Esophagus squamous epithelium (tissue), 5 donors: ENCODE measurements around the gene SV2C. TPM values are rescaled to one million over a fixed set of nuclear protein-coding genes. Genes with fewer than 3 reads are reported as not detected.

Experiments
- DNase-seq: peaks from one replicate; lab custom pipeline; 2025; lab: John Stamatoyannopoulos, UW
- H3K27ac ChIP-seq, 4 donors: fragments of 200-600 bp; sonication (generic); one replicate each; pipeline ENCODE4 v1.5.1; 2016 to 2019; ENCODE audit warnings: mild to moderate bottlenecking in 1 of 4
- H3K27me3 ChIP-seq, 4 donors: fragments of 200-600 bp; sonication (generic); 1 replicate in 3 of 4; 2 replicates in 1 of 4; pipeline versions ENCODE4 v1.5.1 to v1.6.0; 2017 to 2021; ENCODE audit warnings: antibody characterized with exemption in 1 of 4
- H3K36me3 ChIP-seq, 3 donors: fragments of 200-600 bp; sonication (generic); one replicate each; pipeline ENCODE4 v1.5.1; 2016 to 2019
- H3K4me1 ChIP-seq, 3 donors: fragments of 200-600 bp; sonication (generic); one replicate each; pipeline ENCODE4 v1.5.1; 2017 to 2019
- H3K4me3 ChIP-seq, 4 donors: fragments of 200-600 bp; sonication (generic); 1 replicate in 3 of 4; 2 replicates in 1 of 4; pipeline ENCODE4 v1.5.1; 2016 to 2019; ENCODE audit warnings: mild to moderate bottlenecking in 2 of 4, moderate library complexity in 1 of 4
- H3K9me3 ChIP-seq, 3 donors: fragments of 200-600 bp; sonication (generic); one replicate each; pipeline ENCODE4 v1.5.1; 2016 to 2019
- POLR2A ChIP-seq, 4 donors: fragments of 450-650 bp; IDR thresholded peaks; one replicate each; pipeline ENCODE4 v1.6.1; 2017; ENCODE audit warnings: antibody characterized with exemption in 4 of 4, mild to moderate bottlenecking in 4 of 4, moderate library complexity in 3 of 4
- WGBS, 2 donors: methylation state at CpG; one replicate each; pipeline ENCODE4 v1.1.5; 2018; 5-methylcytosine and 5-hydroxymethylcytosine counted together
- intact Hi-C: fragments of 100-400 bp; cut with DNase I; formaldehyde crosslinking; loops from one replicate; pipeline ENCODE4 v1.15.0; 2022
- total RNA-seq, 4 donors: library from RNA; depleted of rRNA; stranded (reverse); fragments of >200 nt; gene quantifications; one replicate each; pipeline ENCODE4 v1.1.0, GENCODE V29; 2016
- TF ChIP-seq, protein P1 (sequence below), 6 experiments: fragments of 450-650 bp in 4 of 6; fragments of 200-600 bp in 2 of 6; sonication (generic) in 2 of 6; IDR thresholded peaks; one replicate each; pipeline ENCODE4 v1.5.1; 2016 to 2019; ENCODE audit warnings: antibody characterized with exemption in 6 of 6, mild to moderate bottlenecking in 4 of 6, moderate library complexity in 4 of 6
- donor health status: DM: yes; HTN: yes; CAD: no.

The SV2C gene
- total RNA-seq, 4 donors from 2014 or later = under 0.01 to 0.26 (median 0.06) TPM

DNA sequence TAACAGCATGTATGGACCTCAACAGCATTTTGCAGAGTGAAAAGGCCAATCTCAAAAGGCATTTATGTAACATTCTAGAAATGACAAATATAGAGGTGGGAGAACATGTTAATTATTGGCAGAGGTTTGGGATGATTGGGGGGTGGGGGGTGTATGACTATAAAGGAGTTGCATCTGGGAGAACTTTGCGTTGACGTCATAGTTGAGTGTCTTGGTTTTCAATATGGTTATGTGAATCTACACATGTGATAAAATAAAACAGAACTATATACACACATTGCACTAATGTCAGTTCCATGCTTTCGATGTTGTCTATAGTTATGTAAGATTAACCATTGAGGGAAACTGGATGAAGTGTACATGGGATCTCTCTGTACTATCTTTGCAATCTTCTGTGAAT is 139.1 kb downstream of the SV2C start:
- Histone ChIP-seq H3K4me1 (no peaks in the 10 kb centered on the region), H3K9me3 (no peaks in the 10 kb centered on the region), H3K36me3 (no peaks in the 10 kb centered on the region), H3K4me3 (no peak overlapping the region), H3K27me3 (no peaks in the 10 kb centered on the region), H3K27ac (no peak overlapping the region)
- TF ChIP-seq POLR2A (IDR thresholded peaks at IDR 0.05) = no peak
- intact Hi-C loops = no loop called here
- no peak for DNase-seq
- 87 to 92% methylated on average over 3 of the region's 3 CpGs for WGBS, 2 donors

DNA sequence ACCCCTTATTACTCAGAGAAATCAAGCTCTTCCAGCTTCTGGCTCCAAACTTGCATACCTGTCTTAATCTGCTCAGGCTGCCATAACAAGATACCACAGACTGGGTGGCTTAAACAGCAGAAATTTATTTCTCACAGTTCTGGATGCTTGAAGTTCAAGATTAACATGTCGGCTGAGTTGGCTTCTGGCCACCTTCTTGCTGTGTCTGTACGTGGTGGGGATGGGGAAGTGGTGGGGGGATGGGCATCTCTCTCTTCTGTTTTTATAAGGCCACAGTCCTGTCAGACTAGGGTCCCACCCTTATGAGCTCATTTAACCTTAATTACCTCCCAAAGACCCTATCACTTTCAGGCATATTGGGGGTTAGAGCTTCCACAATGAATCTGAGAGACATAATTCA is 140.5 kb downstream of the SV2C start:
- DNase-seq = no peak
- Histone ChIP-seq H3K9me3 (no peaks in the 10 kb centered on the region), H3K36me3 (no peaks in the 10 kb centered on the region), H3K27ac (no peak overlapping the region), H3K4me1 (no peaks in the 10 kb centered on the region), H3K4me3 (no peak overlapping the region), H3K27me3 (no peaks in the 10 kb centered on the region)
- 14 to 25% methylated on average over 1 to 2 of the region's 2 CpGs for WGBS, 2 donors
- TF ChIP-seq POLR2A (IDR thresholded peaks at IDR 0.05) = no peak
- TF ChIP-seq, protein P1, sequence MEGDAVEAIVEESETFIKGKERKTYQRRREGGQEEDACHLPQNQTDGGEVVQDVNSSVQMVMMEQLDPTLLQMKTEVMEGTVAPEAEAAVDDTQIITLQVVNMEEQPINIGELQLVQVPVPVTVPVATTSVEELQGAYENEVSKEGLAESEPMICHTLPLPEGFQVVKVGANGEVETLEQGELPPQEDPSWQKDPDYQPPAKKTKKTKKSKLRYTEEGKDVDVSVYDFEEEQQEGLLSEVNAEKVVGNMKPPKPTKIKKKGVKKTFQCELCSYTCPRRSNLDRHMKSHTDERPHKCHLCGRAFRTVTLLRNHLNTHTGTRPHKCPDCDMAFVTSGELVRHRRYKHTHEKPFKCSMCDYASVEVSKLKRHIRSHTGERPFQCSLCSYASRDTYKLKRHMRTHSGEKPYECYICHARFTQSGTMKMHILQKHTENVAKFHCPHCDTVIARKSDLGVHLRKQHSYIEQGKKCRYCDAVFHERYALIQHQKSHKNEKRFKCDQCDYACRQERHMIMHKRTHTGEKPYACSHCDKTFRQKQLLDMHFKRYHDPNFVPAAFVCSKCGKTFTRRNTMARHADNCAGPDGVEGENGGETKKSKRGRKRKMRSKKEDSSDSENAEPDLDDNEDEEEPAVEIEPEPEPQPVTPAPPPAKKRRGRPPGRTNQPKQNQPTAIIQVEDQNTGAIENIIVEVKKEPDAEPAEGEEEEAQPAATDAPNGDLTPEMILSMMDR (IDR thresholded peaks at IDR 0.05) = no peak
- intact Hi-C loops = no loop called here

DNA sequence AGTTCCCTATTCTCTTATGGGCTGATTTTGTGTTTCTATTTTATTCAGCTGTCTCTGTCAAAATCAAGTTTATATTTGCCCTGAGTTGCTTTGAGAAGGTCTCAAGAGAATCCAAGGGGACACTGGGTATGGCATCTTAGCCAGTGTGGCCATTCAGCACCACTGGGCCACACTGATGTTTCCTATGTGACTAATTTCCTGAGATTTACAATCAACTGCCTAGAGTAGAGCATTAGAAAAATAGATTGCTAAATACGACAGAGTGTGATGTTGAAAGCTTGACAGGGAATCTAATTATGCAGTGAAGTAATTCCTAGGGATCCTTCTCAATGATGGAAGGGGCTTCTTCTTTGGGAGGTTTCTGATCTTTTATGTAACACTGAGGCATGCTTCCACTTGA is 141.7 kb downstream of the SV2C start:
- TF ChIP-seq, protein P1 (IDR thresholded peaks at IDR 0.05) = no peak
- no peak for TF ChIP-seq POLR2A (IDR thresholded peaks at IDR 0.05)
- no peak for DNase-seq
- H3K27me3 ChIP-seq = no peaks in the 10 kb centered on the region
- no peak overlapping the region for H3K27ac ChIP-seq
- no peaks in the 10 kb centered on the region for H3K36me3 ChIP-seq
- H3K4me1 ChIP-seq = no peaks in the 10 kb centered on the region
- H3K4me3 ChIP-seq = no peak overlapping the region
- 58 to 69% methylated on average over 1 of the region's 1 CpG for WGBS, 2 donors
- H3K9me3 ChIP-seq = no peaks in the 10 kb centered on the region
- intact Hi-C loops = no loop called here

DNA sequence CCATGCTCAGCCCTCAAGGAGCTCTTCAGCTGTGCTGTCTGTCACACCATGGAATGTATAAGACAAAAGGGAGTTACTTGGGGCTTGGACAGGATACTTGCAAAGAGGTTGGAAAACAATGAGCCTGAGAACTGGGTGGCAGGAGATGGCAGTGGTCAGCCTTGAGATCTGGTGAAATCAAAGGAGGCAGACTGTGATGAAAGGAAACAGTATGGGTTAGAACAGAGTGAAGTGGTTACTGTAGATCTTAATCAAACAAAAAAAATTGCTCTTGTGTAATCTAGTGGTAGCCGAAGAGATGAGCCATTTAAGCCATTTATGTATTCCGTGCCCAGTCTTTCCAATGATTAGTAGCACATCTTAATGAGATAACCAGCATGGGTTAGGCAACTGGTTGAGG is 142.2 kb downstream of the SV2C start:
- intact Hi-C loops = no loop called here
- TF ChIP-seq, protein P1 (IDR thresholded peaks at IDR 0.05) = no peak
- TF ChIP-seq POLR2A (IDR thresholded peaks at IDR 0.05) = no peak
- no peak for DNase-seq
- WGBS, 2 donors = 86 to 93% methylated on average over 2 of the region's 2 CpGs
- Histone ChIP-seq H3K4me1 (no peaks in the 10 kb centered on the region), H3K27ac (no peak overlapping the region), H3K36me3 (no peaks in the 10 kb centered on the region), H3K27me3 (no peaks in the 10 kb centered on the region), H3K9me3 (no peaks in the 10 kb centered on the region), H3K4me3 (no peak overlapping the region)

DNA sequence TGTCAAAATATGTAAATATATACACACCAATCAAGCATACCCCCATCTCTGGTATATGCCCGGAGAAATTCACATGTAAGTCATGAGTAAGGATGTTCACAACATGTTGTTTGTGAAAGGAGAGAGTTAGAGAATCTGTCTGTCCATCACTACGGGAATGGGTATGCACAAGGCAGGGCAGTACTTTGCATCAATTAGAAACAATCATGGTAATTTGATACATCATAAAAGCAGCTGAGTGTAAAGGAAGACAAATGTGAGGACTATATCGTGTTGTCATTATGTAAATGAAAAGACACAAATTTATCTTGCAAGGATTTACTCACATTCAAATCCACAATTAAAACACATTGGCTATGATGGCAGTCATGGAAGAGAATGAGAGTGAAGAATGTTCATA is 146.7 kb downstream of the SV2C start:
- Histone ChIP-seq H3K4me3 (no peak overlapping the region), H3K36me3 (no peaks in the 10 kb centered on the region), H3K4me1 (no peaks in the 10 kb centered on the region), H3K27me3 (no peaks in the 10 kb centered on the region), H3K9me3 (no peaks in the 10 kb centered on the region), H3K27ac (no peak overlapping the region)
- DNase-seq = no peak
- intact Hi-C loops = no loop called here
- WGBS, 2 donors = 70 to 73% methylated on average over 3 of the region's 3 CpGs
- TF ChIP-seq, protein P1 (IDR thresholded peaks at IDR 0.05) = no peak
- no peak for TF ChIP-seq POLR2A (IDR thresholded peaks at IDR 0.05)

DNA sequence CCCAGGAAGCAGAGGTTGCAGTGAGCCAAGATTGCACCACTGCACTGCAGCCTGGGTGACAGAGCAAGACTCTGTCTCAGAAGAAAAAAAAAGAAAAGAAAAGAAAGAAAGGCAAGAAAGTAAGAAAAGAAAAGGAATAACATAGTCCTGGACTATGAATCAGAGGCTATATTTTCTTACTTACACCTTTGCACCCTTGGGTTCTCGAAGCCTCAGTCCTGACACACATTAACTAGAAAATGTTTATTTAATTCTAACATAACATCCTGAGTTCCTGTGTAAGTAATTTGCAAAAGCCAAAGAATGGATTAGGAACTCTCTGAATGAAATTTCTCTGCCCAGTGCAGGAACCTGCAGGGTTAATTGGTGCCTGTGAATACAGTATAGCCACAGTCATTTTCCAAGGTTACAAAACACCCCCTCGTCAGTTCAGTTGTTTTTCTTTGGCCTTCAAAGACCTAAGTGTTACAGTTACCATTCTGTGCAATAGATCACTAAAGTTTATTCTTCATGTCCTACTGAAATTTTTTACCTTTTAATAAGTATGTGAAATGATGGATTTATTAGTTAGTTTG is 147.6 kb downstream of the SV2C start:
- Histone ChIP-seq H3K9me3 (no peaks in the 10 kb centered on the region), H3K4me1 (no peaks in the 10 kb centered on the region), H3K36me3 (no peaks in the 10 kb centered on the region), H3K4me3 (no peak overlapping the region), H3K27ac (no peak overlapping the region), H3K27me3 (no peaks in the 10 kb centered on the region)
- 26 to 53% methylated on average over 2 of the region's 2 CpGs for WGBS, 2 donors
- TF ChIP-seq, protein P1 (IDR thresholded peaks at IDR 0.05) = no peak
- no peak for TF ChIP-seq POLR2A (IDR thresholded peaks at IDR 0.05)
- no peak for DNase-seq
- intact Hi-C loops = no loop called here
